ENCODE results near the gene HEYL.

The HEYL gene

GRCh38 chr1:39668111-39668510, 28.7 kb upstream of the HEYL start:
- DNase-seq = no peak

GRCh38 chr1:39666772-39667171, 27.3 kb upstream of the HEYL start:
- DNase-seq = no peak

GRCh38 chr1:39663559-39663958, 24.1 kb upstream of the HEYL start:
- no peak for DNase-seq

- DNase-seq = no peak
These were observed 23.4 kb upstream of the HEYL start for GRCh38 chr1:39662861-39663260.

GRCh38 chr1:39659538-39659937, 20.1 kb upstream of the HEYL start:
- DNase-seq = no peak

GRCh38 chr1:39659110-39659509, 19.7 kb upstream of the HEYL start:
- no peak for DNase-seq

GRCh38 chr1:39657923-39658485, 18.6 kb upstream of the HEYL start:
- DNase-seq = no peak

- DNase-seq = no peak
These were observed 18.0 kb upstream of the HEYL start for GRCh38 chr1:39657402-39657801.

- no peak for DNase-seq
These were observed 16.9 kb upstream of the HEYL start for GRCh38 chr1:39656391-39656790.

GRCh38 chr1:39655578-39656268, 16.3 kb upstream of the HEYL start:
- no peak for DNase-seq

- no peak for DNase-seq
These were observed 14.8 kb upstream of the HEYL start for GRCh38 chr1:39654291-39654690.

GRCh38 chr1:39653546-39654031, 14.1 kb upstream of the HEYL start:
- peak; percentile 50 for DNase-seq

- DNase-seq = no peak
These were observed 13.1 kb upstream of the HEYL start for GRCh38 chr1:39652554-39652953.

GRCh38 chr1:39652105-39652504, 12.7 kb upstream of the HEYL start:
- no peak for DNase-seq

- DNase-seq = no peak
These were observed 11.0 kb upstream of the HEYL start for GRCh38 chr1:39650431-39650830.

GRCh38 chr1:39649636-39650185, 10.3 kb upstream of the HEYL start:
- DNase-seq = no peak

- no peak for DNase-seq
These were observed 9.1 kb upstream of the HEYL start for GRCh38 chr1:39648496-39648895.

GRCh38 chr1:39647247-39647646, 7.8 kb upstream of the HEYL start:
- no peak for DNase-seq

- peak; percentile 86 for DNase-seq
These were observed 7.0 kb upstream of the HEYL start for GRCh38 chr1:39646232-39647081.

- no peak for DNase-seq
These were observed 6.1 kb upstream of the HEYL start for GRCh38 chr1:39645411-39646043.

- no peak for DNase-seq
These were observed 4.3 kb upstream of the HEYL start for GRCh38 chr1:39643705-39644104.

GRCh38 chr1:39642796-39643195, 3.4 kb upstream of the HEYL start:
- no peak for DNase-seq

GRCh38 chr1:39640861-39641260, 1.4 kb upstream of the HEYL start:
- DNase-seq = no peak

Data from right kidney (tissue), 1 donor.